Fibroblast of mammary gland (primary cell): ENCODE data around the gene BAAT.
"Not testable (repeated sequence)": the region's sequence is repeated elsewhere in the genome, so short reads cannot be mapped to it uniquely, and the experiment has no call there.

Experiments
- DNase-seq: peaks from one replicate; pipeline ENCODE4 v3.0.0-alpha.2; 2010; ENCODE audit warnings: low read depth
- H3K4me3 ChIP-seq: 2 replicates; pipeline ENCODE4 v1.5.1; 2011; ENCODE audit warnings: low read depth, mild to moderate bottlenecking, low read length, moderate library complexity; ENCODE audit not compliant: control insufficient read depth
- CTCF ChIP-seq: conservative IDR thresholded peaks from 2 replicates; pipeline ENCODE4 v1.5.1; 2011; ENCODE audit warnings: low read depth, low read length, inconsistent platforms; ENCODE audit not compliant: control insufficient read depth, insufficient read depth

Gene BAAT

GRCh38 chr9:101342595-101342994, 42.2 kb downstream of the BAAT start:
- no peak for TF ChIP-seq CTCF
- no peak overlapping the region for H3K4me3 ChIP-seq
- no peak for DNase-seq

- H3K4me3 ChIP-seq = no peak overlapping the region
- no peak for DNase-seq
- TF ChIP-seq CTCF = no peak
Measured at GRCh38 chr9:101341958-101342357, 42.8 kb downstream of the BAAT start.

- no peak for TF ChIP-seq CTCF
- no peak overlapping the region for H3K4me3 ChIP-seq
- DNase-seq = no peak
Measured at GRCh38 chr9:101337237-101337636, 47.6 kb downstream of the BAAT start.

- no peak for DNase-seq
- no peak for TF ChIP-seq CTCF
- no peak overlapping the region for H3K4me3 ChIP-seq
Measured at GRCh38 chr9:101336091-101336490, 48.7 kb downstream of the BAAT start.

GRCh38 chr9:101333926-101334702, 50.7 kb downstream of the BAAT start:
- no peak for DNase-seq
- TF ChIP-seq CTCF = no peak
- H3K4me3 ChIP-seq = no peak overlapping the region

GRCh38 chr9:101333490-101333889, 51.3 kb downstream of the BAAT start:
- no peak for TF ChIP-seq CTCF
- no peak for DNase-seq
- H3K4me3 ChIP-seq = no peak overlapping the region

- no peak for TF ChIP-seq CTCF
- H3K4me3 ChIP-seq = no peak overlapping the region
- no peak for DNase-seq
Measured at GRCh38 chr9:101332362-101332761, 52.4 kb downstream of the BAAT start.

GRCh38 chr9:101327422-101327909, 57.3 kb downstream of the BAAT start:
- H3K4me3 ChIP-seq, DNase-seq: not testable (repeated sequence)
